Stimulated activated CD8-positive, alpha-beta memory T cell treated with anti-CD3 and anti-CD28 coated beads, Interleukin-15, amount 100 ng/mL, for 4 hours (primary cell): ENCODE measurements around the gene PDZRN3.

Experiments
- DNase-seq, 2 donors: peaks; one replicate each; pipeline ENCODE4 v3.0.0-alpha.2; 2020; ENCODE audit warnings: low read depth in 2 of 2

The PDZRN3 gene

GRCh38 chr3:73419179-73419803, 205.4 kb downstream of the PDZRN3 start:
- DNase-seq = no peak

GRCh38 chr3:73418681-73419080, 206.1 kb downstream of the PDZRN3 start:
- no peak for DNase-seq

DNA sequence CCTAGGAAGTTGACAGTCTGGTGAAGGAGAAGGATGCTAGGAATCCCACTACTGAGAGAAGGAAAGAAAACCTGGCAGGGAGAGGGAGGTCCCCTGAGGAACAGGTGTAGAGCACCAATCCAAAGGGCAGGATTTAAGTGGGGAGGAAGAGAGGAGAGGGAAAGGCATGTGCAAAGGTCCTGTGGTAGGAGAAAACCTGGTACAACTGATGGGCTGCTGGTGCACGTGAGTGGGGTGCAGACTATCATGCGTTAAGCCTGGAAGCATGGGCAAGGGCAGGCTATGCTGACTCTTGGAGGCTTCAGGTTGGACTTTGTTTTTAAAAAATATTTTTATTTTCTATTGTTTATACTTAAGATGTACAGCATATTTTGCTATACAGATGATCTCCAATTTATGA, 209.6 kb downstream of the PDZRN3 start:
- no peak for DNase-seq

DNA sequence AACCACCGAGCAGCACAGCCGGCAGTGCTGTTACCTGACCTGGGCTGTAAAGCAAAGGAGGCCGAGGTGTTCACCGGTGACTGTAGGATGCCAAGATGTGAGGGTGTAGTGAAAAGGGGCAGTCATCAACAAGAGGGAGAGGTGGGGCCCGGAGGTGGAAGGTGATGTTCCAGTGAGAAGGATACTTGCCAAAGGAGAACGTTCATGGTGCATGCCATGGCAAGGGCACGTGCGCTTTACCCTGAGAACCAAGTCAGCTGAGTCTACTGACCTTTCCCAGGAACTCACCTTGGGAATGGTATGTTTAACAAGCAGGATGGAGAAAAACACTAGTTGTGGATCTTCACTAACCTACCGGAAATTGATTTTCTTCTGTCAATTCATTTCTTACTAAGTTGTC, 211.1 kb downstream of the PDZRN3 start:
- DNase-seq = no peak

GRCh38 chr3:73411993-73412392, 212.7 kb downstream of the PDZRN3 start:
- DNase-seq = no peak

- DNase-seq = no peak
Observed at GRCh38 chr3:73411545-73411944, 213.2 kb downstream of the PDZRN3 start.

DNA sequence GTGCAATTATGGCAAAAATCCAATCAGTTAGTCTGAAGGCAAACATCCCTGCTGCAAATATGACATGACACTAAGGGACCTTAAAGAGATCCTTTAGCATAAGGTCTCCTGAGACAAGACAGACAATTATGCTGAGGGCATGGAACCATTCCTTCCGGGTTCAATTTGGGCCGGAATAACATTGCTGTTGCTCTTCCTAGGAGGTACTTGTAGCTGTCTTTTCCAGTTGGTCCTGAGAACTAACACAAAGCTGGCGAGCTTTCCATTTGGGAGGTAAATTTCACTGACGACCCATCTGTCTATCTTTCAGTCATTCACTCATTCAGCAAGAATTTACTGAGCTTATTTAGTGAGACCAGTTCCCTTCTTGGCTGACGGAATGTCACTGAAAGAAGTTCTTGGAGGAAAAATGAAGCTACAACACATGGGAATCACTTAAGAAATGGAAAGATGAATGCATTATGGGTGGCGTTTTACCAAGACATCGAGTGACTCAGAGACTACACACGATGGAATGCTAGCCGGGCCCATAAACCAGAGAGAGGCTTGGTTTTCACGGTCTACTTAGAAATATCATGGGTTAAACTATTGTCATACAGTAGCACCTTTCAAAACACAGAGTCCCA, 215.5 kb downstream of the PDZRN3 start:
- DNase-seq = no peak

GRCh38 chr3:73408634-73409033, 216.1 kb downstream of the PDZRN3 start:
- no peak for DNase-seq

DNA sequence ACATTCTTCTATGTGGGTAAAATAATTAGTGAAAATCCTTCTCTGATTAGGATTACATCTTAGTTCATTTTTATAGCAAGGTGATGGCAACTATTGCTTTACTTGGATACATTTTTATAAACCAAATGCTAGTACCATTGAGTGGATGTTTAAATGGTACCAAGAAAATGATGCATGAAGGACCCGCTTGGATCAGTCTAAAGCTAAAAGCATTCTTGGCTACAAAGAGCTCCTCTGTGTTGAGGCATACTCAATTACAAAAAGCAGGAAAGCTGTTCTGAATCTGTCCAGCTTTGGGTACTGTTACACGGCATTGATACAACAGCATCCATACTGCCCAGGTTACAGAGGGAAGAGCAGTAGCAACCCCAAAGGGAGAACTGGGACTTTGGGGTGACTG, 217.2 kb downstream of the PDZRN3 start:
- DNase-seq = no peak

DNA sequence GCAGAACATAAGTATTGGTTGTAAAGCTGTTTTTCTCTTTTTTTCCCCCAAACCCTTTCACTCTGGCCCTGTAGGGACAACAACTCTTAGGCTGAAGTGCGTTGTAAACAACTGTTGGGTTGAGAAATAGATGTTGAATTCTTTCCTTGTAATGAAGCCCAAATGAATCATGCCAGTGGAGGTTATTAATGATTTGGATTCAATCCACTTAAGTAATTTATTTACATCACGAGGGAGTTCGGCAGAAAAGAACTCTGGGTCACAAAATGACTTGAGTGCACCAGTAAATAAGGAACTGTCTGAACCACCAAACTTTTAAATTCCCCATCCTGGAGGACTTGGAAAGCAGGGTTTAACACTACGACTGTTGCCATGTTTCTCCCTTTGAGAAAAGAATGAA, 218.9 kb downstream of the PDZRN3 start:
- DNase-seq = no peak

DNA sequence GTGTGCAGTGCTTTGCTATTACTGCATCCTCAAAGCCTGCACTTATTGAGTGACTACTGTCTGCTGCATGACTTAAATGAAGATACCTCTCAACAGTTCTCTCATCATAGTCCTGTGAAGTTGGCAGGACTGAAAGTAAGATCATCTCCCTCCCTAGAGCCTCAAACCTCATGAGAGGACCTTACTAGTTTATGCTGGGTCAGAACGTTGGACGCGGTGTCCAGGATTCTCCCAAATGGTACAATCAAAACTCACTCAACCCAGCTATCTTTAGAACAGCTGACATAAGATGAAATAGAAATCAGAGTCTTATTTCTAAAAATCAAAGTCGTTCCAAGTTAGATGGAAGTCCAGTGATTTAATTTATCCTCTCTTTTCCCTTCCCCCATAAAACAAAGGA, 219.7 kb downstream of the PDZRN3 start:
- DNase-seq = no peak

DNA sequence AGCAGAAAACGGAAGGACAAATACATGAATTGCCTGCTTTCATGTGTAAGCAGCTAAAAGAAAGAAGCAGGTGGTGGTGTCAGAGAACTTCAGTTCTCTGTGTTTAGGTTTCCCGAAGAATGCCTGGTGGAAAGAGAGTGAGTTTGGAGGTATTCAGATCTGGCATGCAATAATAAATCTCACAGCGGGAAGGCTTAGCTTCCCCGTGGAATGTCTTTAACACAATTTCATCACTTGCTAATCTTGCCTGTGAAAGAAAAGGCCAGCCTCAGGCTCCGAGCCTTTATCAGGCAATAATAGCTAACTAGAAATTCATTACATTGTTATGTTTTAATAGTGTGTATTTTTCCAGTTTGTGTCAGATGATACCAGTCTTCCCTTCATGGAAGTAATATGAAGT, 220.3 kb downstream of the PDZRN3 start:
- no peak for DNase-seq

DNA sequence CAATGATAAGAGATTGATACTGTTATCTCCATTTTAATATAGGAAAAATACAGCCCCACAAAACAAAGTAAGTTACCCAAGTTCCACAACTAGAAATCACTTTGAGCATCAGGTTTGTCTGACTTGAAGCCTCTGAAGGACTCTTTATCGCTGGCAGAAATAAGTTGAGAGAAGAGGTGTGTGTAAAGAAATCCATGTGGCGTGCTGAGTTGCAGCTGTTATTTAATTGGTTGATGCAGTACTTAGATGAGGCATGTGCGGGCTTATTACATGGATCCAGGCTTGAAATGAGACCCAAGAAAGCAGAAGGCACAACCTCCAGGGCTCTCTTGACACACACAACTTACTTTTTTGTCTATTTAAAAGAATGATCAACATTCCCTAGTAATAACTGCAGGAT, 221.3 kb downstream of the PDZRN3 start:
- no peak for DNase-seq

DNA sequence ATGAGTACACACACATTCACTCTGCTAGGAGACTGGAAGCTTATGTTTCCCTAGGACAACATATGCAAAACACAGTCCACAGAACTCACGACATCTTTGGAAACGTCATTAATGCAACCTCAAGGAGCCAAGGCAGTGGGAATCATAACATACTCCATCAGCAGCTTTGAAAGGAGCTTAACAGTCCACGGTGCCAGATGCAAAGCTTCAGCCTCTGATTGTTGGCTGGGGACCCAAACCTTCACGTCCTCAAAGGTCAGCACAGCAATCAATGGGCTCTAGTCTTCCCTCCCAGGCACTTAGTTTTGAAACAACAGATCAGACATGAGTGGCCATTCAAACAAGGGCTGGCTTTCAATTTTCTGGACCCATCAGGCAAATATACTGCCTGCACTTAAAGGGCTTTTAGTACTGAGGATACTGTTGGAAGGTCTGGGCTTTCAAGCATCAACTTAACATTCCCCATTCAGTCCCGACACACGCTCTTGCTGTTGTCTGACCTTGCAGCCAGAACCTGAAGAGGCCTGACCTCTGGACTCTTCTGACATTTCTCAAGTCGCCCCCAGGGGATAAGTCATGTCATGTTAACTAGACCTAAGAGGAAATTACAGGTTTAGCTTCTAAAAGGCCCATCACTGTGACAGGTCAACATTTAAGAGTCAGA, 223.0 kb downstream of the PDZRN3 start:
- no peak for DNase-seq

- DNase-seq = no peak
Observed at GRCh38 chr3:73401059-73401458, 223.7 kb downstream of the PDZRN3 start.

GRCh38 chr3:73399666-73400253, 225.0 kb downstream of the PDZRN3 start:
- DNase-seq = no peak

GRCh38 chr3:73399106-73399505, 225.6 kb downstream of the PDZRN3 start:
- DNase-seq = no peak

- DNase-seq = no peak
Observed at GRCh38 chr3:73398084-73398483, 226.7 kb downstream of the PDZRN3 start.

- no peak for DNase-seq
Observed at GRCh38 chr3:73394240-73394639, 230.5 kb downstream of the PDZRN3 start.

GRCh38 chr3:73393005-73393404, 231.7 kb downstream of the PDZRN3 start:
- DNase-seq = no peak

DNA sequence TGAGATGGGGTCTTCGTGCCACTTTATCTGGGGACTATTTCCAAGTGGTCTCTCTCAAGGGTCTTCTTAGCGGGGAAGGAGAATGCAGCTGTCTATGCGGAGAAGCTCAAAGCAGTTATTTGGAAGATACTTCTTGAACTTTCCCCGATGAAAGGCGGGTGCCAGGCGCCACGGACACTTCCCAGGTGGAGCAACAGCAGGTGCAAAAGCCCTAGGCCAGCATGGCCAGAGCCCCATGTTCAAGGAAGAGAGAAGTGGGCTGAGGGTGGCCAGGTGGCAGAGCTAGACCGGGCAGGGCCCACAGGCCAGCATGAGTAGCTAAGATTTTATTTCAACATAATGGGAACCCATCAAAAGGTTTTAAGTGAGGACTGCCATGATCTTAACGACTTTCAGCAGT, 232.8 kb downstream of the PDZRN3 start:
- DNase-seq = no peak

DNA sequence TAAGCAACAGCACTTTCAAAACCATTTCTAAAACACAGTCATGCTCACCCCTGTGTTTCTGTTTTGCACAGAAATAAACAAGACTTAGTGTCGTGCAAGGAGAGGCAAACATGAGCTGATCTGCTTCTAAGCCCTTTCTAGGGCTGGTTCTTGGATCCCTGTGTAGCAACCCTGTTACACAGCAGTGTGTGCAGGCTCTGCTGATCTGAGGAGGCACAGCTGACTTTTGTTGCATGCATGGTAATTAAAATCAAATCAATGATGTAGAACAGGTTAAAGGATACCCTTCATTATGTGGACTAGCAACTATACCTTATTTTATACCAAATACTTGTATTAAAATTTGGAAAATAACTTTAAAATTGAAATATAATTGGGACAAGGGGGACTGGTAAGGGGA, 234.8 kb downstream of the PDZRN3 start:
- DNase-seq = no peak
